ENCODE results near the gene PROCA1. TPM values are rescaled to one million over a fixed set of nuclear protein-coding genes. Genes with fewer than 3 reads are reported as not detected.
A peak's percentile ranks its signal among the peaks of the same experiment; 100 is the strongest.

Gene PROCA1
- total RNA-seq, 2 donors from 2014 or later = 1.9 to 9.4 TPM

DNA sequence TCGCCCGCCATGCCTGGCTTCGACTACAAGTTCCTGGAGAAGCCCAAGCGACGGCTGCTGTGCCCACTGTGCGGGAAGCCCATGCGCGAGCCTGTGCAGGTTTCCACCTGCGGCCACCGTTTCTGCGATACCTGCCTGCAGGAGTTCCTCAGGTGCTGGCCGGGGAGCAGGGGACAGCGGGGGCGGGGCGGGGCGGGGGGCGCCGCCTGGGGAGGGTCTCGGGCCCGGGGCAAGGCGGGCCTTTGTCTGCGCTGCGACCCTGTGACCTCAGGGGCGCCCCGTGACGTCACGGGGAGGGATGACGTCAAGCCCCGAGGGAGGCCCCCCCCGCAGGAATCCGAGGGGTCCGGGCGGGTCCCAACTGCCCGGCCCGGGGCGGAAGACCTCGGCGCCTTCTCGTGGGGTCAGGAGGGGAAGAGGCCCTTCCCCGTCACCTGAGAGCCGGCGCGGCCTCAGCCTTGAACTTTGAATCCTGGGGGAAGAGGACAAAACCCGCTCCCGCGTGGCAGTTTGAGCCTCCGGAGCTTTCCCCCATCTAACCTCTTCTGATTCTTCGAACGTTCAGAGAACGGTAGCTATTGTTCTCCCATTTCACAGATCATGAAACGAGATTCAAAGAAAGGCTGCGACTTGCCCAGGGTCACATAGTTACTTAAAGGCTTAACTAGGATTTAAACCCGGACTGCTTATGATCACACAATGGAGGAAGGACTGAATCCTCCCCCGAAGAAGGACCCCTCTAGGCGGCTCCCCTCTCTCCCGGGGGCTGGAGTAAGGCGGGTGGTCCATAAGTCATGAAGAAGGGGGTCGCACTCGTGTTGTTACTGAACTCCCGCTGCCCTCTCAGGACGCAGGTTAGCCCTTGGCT lies 32.6 kb upstream of the PROCA1 start:
- Histone ChIP-seq H3K27me3 (replicated peaks; ENCODE audit: insufficient read depth) (no peaks in the 10 kb centered on the region), H3K9me3 (no peaks in the 10 kb centered on the region), H3K36me3 (peaks cover 3 to 5% of the 10 kb centered on the region in 2 donors), H3K4me3 (peak overlapping the region; percentile 93 to 99), H3K27ac (peak overlapping the region; percentile 99), H3K4me1 (replicated peaks) (peaks cover 31% of the 10 kb centered on the region)
- WGBS = under 1% methylated on average over 51 of the region's 61 CpGs
- intact Hi-C loops (cut with DNase I) = loop anchor here (10.0 kb wide), 1 partner anchor 60 kb away; no protein-coding TSS in a partner anchor
- no peak for TF ChIP-seq CTCF (IDR thresholded peaks at IDR 0.05)
- peak; percentile 27 for TF ChIP-seq POLR2A (IDR thresholded peaks at IDR 0.05)
- DNase-seq (ENCODE audit: low spot score) = no peak

DNA sequence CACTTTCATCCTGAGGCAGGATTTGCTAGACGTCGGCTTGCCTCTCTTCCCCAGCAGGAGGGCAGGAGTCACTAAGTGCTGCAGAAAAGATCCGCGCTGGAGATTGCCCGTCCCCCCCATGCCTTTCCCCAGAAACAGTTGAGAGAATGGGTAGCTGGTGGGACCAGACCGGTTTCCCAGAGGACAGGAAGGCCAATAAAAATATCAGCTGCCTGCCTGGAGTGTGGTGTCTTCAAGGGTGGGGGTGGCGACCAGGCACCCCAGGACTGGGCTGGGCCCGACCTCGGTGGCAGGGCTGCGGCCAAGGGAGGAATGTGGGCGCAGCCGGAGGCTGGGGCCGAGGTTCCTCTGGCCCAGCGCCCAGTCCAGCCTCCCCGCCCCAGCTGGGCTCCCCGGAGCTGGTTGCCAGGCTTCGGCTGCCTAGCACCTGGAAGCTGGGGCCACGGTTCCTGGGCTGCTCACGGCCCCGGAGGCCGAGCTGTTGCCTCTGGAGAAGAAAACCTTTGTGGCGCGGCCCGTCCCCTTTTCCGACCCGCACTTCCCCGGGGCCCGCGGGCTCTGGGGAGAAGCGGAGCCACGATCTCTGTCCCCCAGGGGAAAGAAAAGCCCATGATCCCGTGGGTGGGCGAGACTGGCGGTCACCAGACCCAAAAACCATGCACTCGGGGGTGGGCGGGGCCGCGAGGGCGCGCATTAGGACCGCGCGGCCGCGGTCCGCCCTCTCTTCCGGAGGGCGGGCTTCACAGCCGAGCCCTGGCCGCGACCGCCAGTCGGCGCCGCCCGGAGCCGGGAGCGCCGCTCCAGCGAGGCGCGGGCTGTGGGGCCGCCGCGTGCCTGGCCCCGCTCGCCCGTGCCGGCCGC lies 31.8 kb upstream of the PROCA1 start, which contains the start of gene TRAF4:
TRAF4 (plus strand) TSS at position 769 of the 861 bp plus-strand sequence. CDS start 102 bp downstream, outside the sequence.
- Histone ChIP-seq H3K4me3 (peak within 1 kb of the TSS; percentile 93 to 99), H3K9me3 (no peaks in the 10 kb centered on the region), H3K4me1 (replicated peaks) (peaks cover 31% of the 10 kb centered on the region), H3K27me3 (replicated peaks; ENCODE audit: insufficient read depth) (no peaks in the 10 kb centered on the region), H3K27ac (peak within 1 kb of the TSS; percentile 99), H3K36me3 (peaks cover 0 to 5% of the 10 kb centered on the region in 2 donors)
- peak; percentile 73 for DNase-seq (ENCODE audit: low spot score)
- WGBS = under 1% methylated on average over 63 of the region's 70 CpGs
- intact Hi-C loops (cut with DNase I) = loop anchor here (2.0 to 10.0 kb wide), 2 partner anchors 15 to 59 kb away; partner anchors contain the start of gene NEK8
- TF ChIP-seq POLR2AphosphoS5 (IDR thresholded peaks at IDR 0.05) (peak; percentile 6), CTCF (IDR thresholded peaks at IDR 0.05) (peak in 3 of 4 experiments; percentile 19 to 65 (median 62)), POLR2A (IDR thresholded peaks at IDR 0.05) (peak; percentile 83)

DNA sequence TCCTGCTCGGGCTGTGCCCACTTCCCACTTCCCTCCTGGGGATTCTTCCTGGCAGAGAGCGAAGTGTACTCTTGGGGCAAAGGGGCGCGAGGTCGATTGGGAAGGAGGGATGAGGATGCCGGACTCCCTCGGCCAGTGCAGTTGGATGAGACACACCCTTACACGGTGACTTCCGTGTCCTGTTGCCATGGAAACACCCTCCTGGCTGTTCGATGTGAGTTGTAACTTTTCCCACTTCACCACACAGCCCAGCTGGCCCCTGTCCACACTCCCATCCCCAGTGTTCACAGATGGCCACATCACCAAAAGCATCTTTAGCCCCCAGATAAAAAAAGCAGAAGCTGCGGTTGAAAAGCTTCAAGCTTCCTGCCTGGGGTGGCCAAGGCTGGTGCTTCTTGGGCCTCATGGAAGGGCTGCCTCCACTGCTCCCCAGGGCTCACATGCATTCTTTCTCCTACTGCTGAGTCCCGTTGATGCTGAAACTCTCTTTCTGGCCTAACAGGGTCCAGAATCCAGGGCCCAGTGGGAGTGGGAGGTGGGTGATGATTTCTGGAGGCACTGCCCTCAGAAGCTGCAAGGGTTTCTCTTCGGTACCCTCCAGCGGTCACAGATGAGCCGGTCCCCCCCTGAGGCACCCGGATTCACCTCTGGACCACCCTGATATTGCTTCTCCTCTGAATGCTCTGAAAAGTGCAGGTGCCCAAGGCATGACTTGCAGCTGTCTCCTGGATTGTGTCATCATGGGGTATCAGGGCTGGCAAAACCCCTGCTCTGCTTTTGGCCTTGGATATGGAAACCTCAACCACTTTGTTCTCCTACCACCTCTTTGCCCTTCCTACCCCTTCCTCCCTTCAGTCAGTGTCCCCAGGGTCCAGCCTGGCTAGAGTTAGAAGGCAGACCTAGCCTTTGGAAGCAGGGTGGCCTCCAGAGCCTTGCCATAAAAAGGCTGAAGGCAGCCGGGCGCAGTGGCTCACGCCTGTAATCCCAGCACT lies 30.0 kb upstream of the PROCA1 start:
- no peaks in the 10 kb centered on the region for H3K36me3 ChIP-seq
- WGBS = 74% methylated on average over 16 of the region's 19 CpGs
- no peaks in the 10 kb centered on the region for H3K27me3 ChIP-seq (replicated peaks; ENCODE audit: insufficient read depth)
- TF ChIP-seq POLR2AphosphoS5 (IDR thresholded peaks at IDR 0.05) = no peak
- no peak for TF ChIP-seq POLR2A (IDR thresholded peaks at IDR 0.05)
- TF ChIP-seq CTCF (IDR thresholded peaks at IDR 0.05) = no peak
- peaks cover 16% of the 10 kb centered on the region for H3K4me1 ChIP-seq (replicated peaks)
- intact Hi-C loops (cut with DNase I) = loop anchor here (2.0 to 10.0 kb wide), 2 partner anchors 13 to 57 kb away; partner anchors contain the start of gene NEK8
- DNase-seq (ENCODE audit: low spot score) = no peak
- no peak overlapping the region for H3K4me3 ChIP-seq
- no peak overlapping the region for H3K27ac ChIP-seq
- no peaks in the 10 kb centered on the region for H3K9me3 ChIP-seq

Data from prostate gland (tissue), 2 donors.